ENCODE measurements around the gene UVRAG. TPM values are rescaled to one million over a fixed set of nuclear protein-coding genes. Genes with fewer than 3 reads are reported as not detected.

Gene UVRAG
- total RNA-seq, 1 donor = 28.2 TPM

DNA sequence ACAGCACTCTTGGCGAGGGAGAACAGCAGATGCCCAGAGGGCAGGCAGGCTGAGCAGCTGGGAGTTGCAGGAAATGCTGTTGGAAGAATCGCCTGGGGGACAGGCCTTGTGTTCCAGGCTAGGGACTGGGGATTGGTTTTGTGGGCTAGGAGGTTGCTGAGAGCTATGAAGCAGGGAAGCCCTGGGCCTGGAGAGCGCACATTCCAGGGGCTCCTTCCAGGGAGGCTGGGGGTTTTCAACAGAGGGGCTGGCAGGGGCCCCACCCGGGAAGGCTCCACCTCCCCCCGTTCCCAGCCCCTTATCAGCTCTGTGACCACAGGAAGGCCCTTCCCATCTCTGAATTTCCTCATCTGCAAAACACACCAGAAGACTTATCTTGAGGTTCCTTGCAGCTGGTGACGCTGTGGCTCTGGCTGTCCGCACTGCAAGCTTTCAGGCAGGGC lies 369.6 kb downstream of the UVRAG start:
- no peaks in the 10 kb centered on the region for H3K4me1 ChIP-seq (ENCODE audit: insufficient read depth, low read length)
- no peak overlapping the region for H3K4me2 ChIP-seq (ENCODE audit: insufficient read depth, low read length)
- no peaks in the 10 kb centered on the region for H3K36me3 ChIP-seq (ENCODE audit: insufficient read depth, low read length)
- H2AFZ ChIP-seq (ENCODE audit: low read length) = no peak overlapping the region
- H3K9me3 ChIP-seq (ENCODE audit: low read depth, low read length) = no peaks in the 10 kb centered on the region
- peaks cover 4% of the 10 kb centered on the region for H3K27me3 ChIP-seq (ENCODE audit: insufficient read depth, low read length)
- no peak for DNase-seq (ENCODE audit: insufficient read length, low spot score, missing footprints)
- H3K79me2 ChIP-seq (ENCODE audit: insufficient read depth, low read length) = no peaks in the 10 kb centered on the region
- H4K20me1 ChIP-seq (ENCODE audit: insufficient read depth, low read length) = no peaks in the 10 kb centered on the region
- no peak overlapping the region for H3K4me3 ChIP-seq (ENCODE audit: insufficient read depth, low read length)
- TF ChIP-seq, protein P1, sequence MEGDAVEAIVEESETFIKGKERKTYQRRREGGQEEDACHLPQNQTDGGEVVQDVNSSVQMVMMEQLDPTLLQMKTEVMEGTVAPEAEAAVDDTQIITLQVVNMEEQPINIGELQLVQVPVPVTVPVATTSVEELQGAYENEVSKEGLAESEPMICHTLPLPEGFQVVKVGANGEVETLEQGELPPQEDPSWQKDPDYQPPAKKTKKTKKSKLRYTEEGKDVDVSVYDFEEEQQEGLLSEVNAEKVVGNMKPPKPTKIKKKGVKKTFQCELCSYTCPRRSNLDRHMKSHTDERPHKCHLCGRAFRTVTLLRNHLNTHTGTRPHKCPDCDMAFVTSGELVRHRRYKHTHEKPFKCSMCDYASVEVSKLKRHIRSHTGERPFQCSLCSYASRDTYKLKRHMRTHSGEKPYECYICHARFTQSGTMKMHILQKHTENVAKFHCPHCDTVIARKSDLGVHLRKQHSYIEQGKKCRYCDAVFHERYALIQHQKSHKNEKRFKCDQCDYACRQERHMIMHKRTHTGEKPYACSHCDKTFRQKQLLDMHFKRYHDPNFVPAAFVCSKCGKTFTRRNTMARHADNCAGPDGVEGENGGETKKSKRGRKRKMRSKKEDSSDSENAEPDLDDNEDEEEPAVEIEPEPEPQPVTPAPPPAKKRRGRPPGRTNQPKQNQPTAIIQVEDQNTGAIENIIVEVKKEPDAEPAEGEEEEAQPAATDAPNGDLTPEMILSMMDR (IDR thresholded peaks at IDR 0.05; ENCODE audit: extremely low read depth, low read depth, low read length) = no peak
- no peak overlapping the region for H3K27ac ChIP-seq (ENCODE audit: low read depth, low read length)

DNA sequence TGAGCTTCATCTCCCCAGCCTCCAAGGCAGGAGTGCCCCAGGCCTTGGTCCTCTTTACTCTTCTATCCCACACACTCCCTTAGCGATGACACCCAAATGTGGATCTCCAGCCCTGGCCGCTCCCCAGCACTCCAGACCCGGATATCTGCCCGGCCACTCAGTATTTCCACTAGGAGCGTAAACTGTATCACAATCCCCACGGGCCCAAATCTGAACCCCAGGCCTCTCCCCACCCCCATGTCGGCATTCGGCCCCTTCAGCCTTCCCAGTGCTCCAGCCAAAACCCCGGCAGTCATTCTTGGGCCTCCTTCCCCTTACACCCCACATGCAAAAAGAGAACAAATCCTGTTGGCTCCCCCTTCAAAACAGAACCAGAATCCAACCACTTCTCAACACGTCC lies 370.5 kb downstream of the UVRAG start:
- no peaks in the 10 kb centered on the region for H3K36me3 ChIP-seq (ENCODE audit: insufficient read depth, low read length)
- DNase-seq (ENCODE audit: insufficient read length, low spot score, missing footprints) = no peak
- H3K79me2 ChIP-seq (ENCODE audit: insufficient read depth, low read length) = no peaks in the 10 kb centered on the region
- H3K4me2 ChIP-seq (ENCODE audit: insufficient read depth, low read length) = no peak overlapping the region
- peak overlapping the region; percentile 76 for H2AFZ ChIP-seq (ENCODE audit: low read length)
- TF ChIP-seq, protein P1 (IDR thresholded peaks at IDR 0.05; ENCODE audit: extremely low read depth, low read depth, low read length) = no peak
- no peak overlapping the region for H3K4me3 ChIP-seq (ENCODE audit: insufficient read depth, low read length)
- H3K4me1 ChIP-seq (ENCODE audit: insufficient read depth, low read length) = no peaks in the 10 kb centered on the region
- no peaks in the 10 kb centered on the region for H4K20me1 ChIP-seq (ENCODE audit: insufficient read depth, low read length)
- H3K27ac ChIP-seq (ENCODE audit: low read depth, low read length) = no peak overlapping the region
- H3K27me3 ChIP-seq (ENCODE audit: insufficient read depth, low read length) = peaks cover 4% of the 10 kb centered on the region
- no peaks in the 10 kb centered on the region for H3K9me3 ChIP-seq (ENCODE audit: low read depth, low read length)

DNA sequence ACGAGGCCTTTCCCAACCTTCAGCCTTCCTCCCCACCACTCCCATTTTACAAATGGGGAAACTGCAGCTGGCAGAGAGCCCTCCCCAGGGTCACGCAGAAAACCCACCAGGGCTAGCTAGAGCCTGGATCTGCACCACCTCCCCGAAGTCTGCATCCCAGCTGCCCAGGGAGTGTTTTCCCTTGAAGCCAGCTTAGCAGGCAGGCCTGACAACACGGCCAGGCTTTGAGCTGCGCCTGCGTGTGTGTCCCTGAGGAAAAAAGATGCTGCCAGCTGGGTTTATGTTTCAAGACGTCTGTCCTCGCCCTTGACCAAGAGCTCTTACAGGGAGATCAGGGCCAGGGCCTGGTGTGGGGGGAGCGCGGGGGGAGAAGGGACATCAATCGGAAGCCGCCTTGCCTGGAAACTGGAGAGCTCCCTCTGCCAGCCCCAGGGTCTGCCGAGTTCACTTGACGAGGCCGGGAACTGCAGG lies 371.0 kb downstream of the UVRAG start:
- H3K4me3 ChIP-seq (ENCODE audit: insufficient read depth, low read length) = no peak overlapping the region
- no peaks in the 10 kb centered on the region for H4K20me1 ChIP-seq (ENCODE audit: insufficient read depth, low read length)
- no peaks in the 10 kb centered on the region for H3K4me1 ChIP-seq (ENCODE audit: insufficient read depth, low read length)
- peak overlapping the region; percentile 76 for H2AFZ ChIP-seq (ENCODE audit: low read length)
- H3K36me3 ChIP-seq (ENCODE audit: insufficient read depth, low read length) = no peaks in the 10 kb centered on the region
- H3K4me2 ChIP-seq (ENCODE audit: insufficient read depth, low read length) = no peak overlapping the region
- H3K27me3 ChIP-seq (ENCODE audit: insufficient read depth, low read length) = peaks cover 4% of the 10 kb centered on the region
- TF ChIP-seq, protein P1 (IDR thresholded peaks at IDR 0.05; ENCODE audit: extremely low read depth, low read depth, low read length) = no peak
- DNase-seq (ENCODE audit: insufficient read length, low spot score, missing footprints) = peak; percentile 97
- no peaks in the 10 kb centered on the region for H3K79me2 ChIP-seq (ENCODE audit: insufficient read depth, low read length)
- no peak overlapping the region for H3K27ac ChIP-seq (ENCODE audit: low read depth, low read length)
- no peaks in the 10 kb centered on the region for H3K9me3 ChIP-seq (ENCODE audit: low read depth, low read length)

DNA sequence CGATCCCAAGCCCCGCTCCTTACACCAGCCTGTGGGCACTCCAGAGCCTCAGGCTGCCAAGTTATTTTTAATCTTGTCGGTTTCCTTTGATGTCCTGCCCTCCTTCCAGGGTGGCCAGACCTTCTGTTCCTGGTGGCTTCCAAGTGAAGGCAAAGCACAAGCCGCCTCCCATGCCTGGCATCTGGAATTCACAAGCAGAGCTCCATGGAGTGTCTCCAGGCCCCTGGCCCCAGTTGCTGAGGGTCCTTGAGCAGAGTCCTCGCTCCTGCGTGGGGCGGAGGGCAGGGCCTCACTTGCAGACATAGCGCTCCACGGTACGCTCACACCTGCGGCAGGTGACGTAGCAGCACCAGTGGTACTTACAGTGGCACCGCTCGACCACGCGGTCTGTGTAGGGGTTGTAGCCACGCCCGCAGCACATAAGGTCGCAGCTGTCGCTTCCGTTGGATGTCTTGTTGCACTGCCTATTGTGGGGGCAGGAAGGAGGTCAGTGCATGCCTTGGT lies 371.8 kb downstream of the UVRAG start:
- TF ChIP-seq, protein P1 (IDR thresholded peaks at IDR 0.05; ENCODE audit: extremely low read depth, low read depth, low read length) = no peak
- Histone ChIP-seq H3K27me3 (ENCODE audit: insufficient read depth, low read length) (peaks cover 4% of the 10 kb centered on the region), H3K4me1 (ENCODE audit: insufficient read depth, low read length) (no peaks in the 10 kb centered on the region), H3K79me2 (ENCODE audit: insufficient read depth, low read length) (no peaks in the 10 kb centered on the region), H4K20me1 (ENCODE audit: insufficient read depth, low read length) (no peaks in the 10 kb centered on the region), H3K9me3 (ENCODE audit: low read depth, low read length) (no peaks in the 10 kb centered on the region), H3K4me3 (ENCODE audit: insufficient read depth, low read length) (no peak overlapping the region), H2AFZ (ENCODE audit: low read length) (no peak overlapping the region), H3K4me2 (ENCODE audit: insufficient read depth, low read length) (no peak overlapping the region), H3K27ac (ENCODE audit: low read depth, low read length) (no peak overlapping the region), H3K36me3 (ENCODE audit: insufficient read depth, low read length) (no peaks in the 10 kb centered on the region)
- no peak for DNase-seq (ENCODE audit: insufficient read length, low spot score, missing footprints)

Measured in osteoblast (primary cell).